Small intestine (tissue), 7 donors: ENCODE measurements around the gene RNF114. TPM values are rescaled to one million over a fixed set of nuclear protein-coding genes. Genes with fewer than 3 reads are reported as not detected.

ENCODE experiments used
- DNase-seq, 2 donors: peaks; one replicate each; pipeline versions ENCODE4 v3.0.0 to v3.0.0-alpha.2; 2013
- FAIRE-seq: peaks from 2 replicates; lab custom pipeline; 2012; peaks lifted over from hg19 to GRCh38; lab: Jason Lieb, UNC
- H3K27ac ChIP-seq, 3 donors: one replicate each; pipeline ENCODE4 v1.5.1; 2013; ENCODE audit warnings: low read length in 2 of 3, mild to moderate bottlenecking in 2 of 3, control low read depth in 1 of 3, inconsistent platforms in 1 of 3, low read depth in 1 of 3, moderate library complexity in 1 of 3
- H3K27me3 ChIP-seq, 3 donors: one replicate each; pipeline ENCODE4 v1.6.1; 2013; ENCODE audit warnings: low read length in 3 of 3, inconsistent platforms in 1 of 3; ENCODE audit not compliant: control insufficient read depth in 3 of 3, insufficient read depth in 3 of 3
- H3K36me3 ChIP-seq, 3 donors: one replicate each; pipeline ENCODE4 v1.6.1; 2013; ENCODE audit warnings: low read length in 3 of 3, inconsistent platforms in 1 of 3, low read depth in 1 of 3, mild to moderate bottlenecking in 1 of 3, moderate library complexity in 1 of 3; ENCODE audit not compliant: control insufficient read depth in 3 of 3, insufficient read depth in 2 of 3
- H3K4me1 ChIP-seq, 3 donors: one replicate each; pipeline ENCODE4 v1.6.1; 2013; ENCODE audit warnings: low read length in 2 of 3, inconsistent platforms in 1 of 3, low read depth in 1 of 3, mild to moderate bottlenecking in 1 of 3, moderate library complexity in 1 of 3; ENCODE audit not compliant: control insufficient read depth in 3 of 3, insufficient read depth in 2 of 3
- H3K4me3 ChIP-seq, 3 donors: one replicate each; pipeline ENCODE4 v1.5.1; 2013; ENCODE audit warnings: low read length in 3 of 3, control low read depth in 1 of 3, inconsistent platforms in 1 of 3, low read depth in 1 of 3, mild to moderate bottlenecking in 1 of 3, moderate library complexity in 1 of 3
- H3K9me3 ChIP-seq, 2 donors: one replicate each; pipeline ENCODE4 v1.6.1; 2013; ENCODE audit warnings: low read depth in 1 of 2, low read length in 1 of 2; ENCODE audit not compliant: control insufficient read depth in 2 of 2, insufficient read depth in 1 of 2
- WGBS, 3 donors: extraction: QIAGEN DNeasy Blood & Tissue Kit; methylation state at CpG; one replicate each; pipeline ENCODE4 v1.1.7; 2013; 5-methylcytosine and 5-hydroxymethylcytosine counted together
- polyA plus RNA-seq, 4 donors: library from polyadenylated mRNA; stranded (reverse) in 3 of 4; unstranded in 1 of 4; fragments of 200-250 nt in 3 of 4; fragments of 120-200 nt in 1 of 4; gene quantifications; one replicate each; pipeline versions ENCODE4 v1.2.1 to v1.2.3, GENCODE V29; 2013
- donor health status: healthy with polysubstance abuse.
- donor health status: control.
- donor health status: control.
- donor health status: Bipolar disorder and iron deficiency.
- donor health status: healthy.

The RNF114 gene
- polyA plus RNA-seq, 4 donors, result 51.2 to 118 (median 68.4) TPM

DNA sequence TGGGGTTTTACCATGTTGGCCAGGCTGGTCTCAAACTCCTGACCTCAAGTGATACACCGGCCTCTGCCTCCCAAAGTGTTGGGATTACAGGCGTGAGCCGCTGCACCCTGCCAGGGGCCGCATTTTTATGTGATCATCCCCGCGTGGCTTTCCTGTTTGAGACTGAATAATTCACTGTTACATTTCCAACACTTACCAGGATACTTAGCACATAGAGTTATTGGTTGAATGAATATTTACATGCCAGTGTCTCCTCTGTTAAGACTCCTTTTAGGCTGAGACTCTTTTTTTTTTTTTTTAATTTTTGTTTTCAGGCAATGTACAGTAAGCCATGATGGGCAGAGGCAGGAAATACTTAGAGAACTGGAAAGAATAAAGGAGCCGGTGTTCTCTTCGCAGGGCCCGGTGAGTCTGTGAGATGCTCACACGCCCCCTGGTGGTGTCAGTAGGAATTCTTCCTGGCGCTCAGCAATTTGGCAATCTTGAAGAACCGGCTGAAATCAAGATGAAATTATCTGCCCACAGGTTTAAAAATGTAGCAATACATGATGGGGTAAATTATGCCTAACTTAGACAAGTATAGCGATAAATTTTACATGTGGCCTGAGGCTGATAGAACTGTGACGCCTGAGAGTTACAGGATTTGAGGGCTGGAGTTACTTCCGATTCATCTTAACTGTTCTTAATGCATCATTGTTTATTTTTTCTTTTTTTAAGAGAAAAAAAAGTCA is 7.6 kb upstream of the RNF114 start:
- DNase-seq (peak; percentile 85 to 90), FAIRE-seq (no peak)
- 12 to 16% (median 15%) methylated on average over 15 of the region's 15 CpGs for WGBS, 3 donors
- Histone ChIP-seq H3K4me3 (no peak overlapping the region), H3K4me1 (peaks cover 0 to 11% (median 0%) of the 10 kb centered on the region in 3 donors), H3K9me3 (no peaks in the 10 kb centered on the region), H3K27ac (peak overlapping the region in 1 of 3 donors; percentile 24), H3K36me3 (no peaks in the 10 kb centered on the region), H3K27me3 (no peaks in the 10 kb centered on the region)

DNA sequence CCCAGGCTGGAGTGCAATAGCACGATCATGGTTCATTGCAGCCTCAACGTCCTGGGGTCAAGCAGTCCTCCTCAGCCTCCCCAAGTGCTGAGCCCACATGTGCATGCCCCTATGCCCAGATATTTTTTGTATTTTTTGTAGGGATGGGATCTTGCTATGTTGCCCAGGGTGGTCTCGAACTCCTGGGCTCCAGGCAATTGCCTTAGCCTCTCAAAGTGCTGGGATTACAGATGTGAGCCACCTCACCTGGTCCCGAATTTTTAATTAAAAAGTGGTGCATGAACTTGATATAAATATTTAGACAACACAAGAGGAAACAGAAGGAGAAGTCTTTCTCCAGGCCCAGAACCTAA is 7.1 kb upstream of the RNF114 start:
- FAIRE-seq (no peak), DNase-seq (no peak)
- Histone ChIP-seq H3K9me3 (no peaks in the 10 kb centered on the region), H3K4me1 (peaks cover 0 to 6% (median 0%) of the 10 kb centered on the region in 3 donors), H3K27ac (no peak overlapping the region), H3K4me3 (no peak overlapping the region), H3K36me3 (no peaks in the 10 kb centered on the region), H3K27me3 (no peaks in the 10 kb centered on the region)
- 29 to 39% (median 32%) methylated on average over 4 of the region's 4 CpGs for WGBS, 3 donors

DNA sequence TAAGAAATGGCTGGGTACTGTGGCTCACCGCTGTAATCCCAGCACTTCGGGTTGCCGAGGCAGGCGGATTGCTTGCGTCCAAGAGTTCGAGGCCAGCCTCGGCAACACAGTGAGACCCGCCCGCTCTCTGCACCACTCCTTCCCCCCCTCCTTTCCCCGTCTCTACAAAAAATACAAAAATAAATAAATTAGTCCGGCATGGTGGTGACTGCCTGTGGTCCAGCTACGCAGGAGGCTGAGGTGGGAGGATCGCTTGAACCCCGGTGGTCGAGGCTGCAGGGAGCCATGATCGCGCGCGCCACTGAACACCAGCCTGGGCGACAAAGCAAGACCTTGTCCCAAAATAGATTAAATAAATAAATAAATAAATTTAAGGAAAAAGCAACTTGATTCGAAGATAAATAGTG is 448 bp upstream of the RNF114 start:
- DNase-seq, result no peak
- no peak for FAIRE-seq
- Histone ChIP-seq H3K4me1 (peaks cover 0 to 26% (median 8%) of the 10 kb centered on the region in 3 donors), H3K27ac (peak overlapping the region; percentile 42 to 75 (median 54)), H3K36me3 (peaks cover 0 to 20% (median 0%) of the 10 kb centered on the region in 3 donors), H3K4me3 (peak overlapping the region in 2 of 3 donors; percentile 26 to 87), H3K9me3 (no peaks in the 10 kb centered on the region), H3K27me3 (no peaks in the 10 kb centered on the region)
- WGBS, 3 donors, result 14 to 35% (median 23%) methylated on average over 21 of the region's 21 CpGs

DNA sequence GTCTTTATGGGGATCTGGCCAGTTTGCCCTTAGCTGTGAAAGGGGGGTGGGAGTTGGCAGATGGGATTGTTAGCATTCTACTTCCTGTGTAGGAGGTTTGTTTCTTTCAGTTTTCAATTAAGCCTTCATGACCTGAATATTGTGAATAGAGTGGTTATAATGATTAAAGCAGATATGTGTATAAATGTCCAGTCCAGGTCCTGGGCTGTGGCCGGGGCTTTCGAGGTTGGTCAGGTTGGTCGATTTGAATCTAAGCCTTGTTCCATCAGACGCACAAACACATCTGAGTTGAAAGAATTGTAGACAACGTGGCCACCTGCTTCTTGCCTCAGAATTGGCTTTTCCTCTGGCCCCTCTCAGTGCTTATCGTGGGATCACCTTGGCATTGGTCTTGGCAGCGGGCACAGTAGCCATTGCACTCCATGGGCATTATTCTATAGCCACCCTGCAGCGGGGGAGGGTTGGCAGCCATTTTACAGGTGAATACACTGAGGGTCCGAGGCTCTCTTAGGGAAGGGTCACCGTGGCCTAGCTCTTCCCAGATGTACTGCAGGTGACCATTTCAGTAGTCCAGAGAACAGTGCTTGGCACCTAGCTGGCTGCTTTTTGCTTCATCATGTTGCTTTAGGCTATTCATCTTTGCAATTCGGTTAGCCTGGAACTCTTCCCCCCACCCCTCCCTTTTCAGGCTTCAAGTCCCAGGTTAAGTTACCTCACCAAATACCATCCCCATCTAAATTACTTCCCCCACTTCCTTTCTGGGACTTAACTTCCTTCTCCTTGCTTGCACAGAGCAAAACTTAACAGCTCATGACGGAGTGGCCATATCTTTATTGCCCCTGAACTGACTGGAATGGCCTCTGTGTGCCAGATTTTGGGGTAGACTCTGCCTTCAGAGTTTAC is 1.1 kb downstream of the RNF114 start:
- Histone ChIP-seq H3K27ac (peak overlapping the region; percentile 73 to 97 (median 84)), H3K27me3 (no peaks in the 10 kb centered on the region), H3K4me1 (peaks cover 0 to 26% (median 8%) of the 10 kb centered on the region in 3 donors), H3K4me3 (peak overlapping the region; percentile 71 to 92 (median 87)), H3K9me3 (no peaks in the 10 kb centered on the region), H3K36me3 (peaks cover 4 to 33% (median 4%) of the 10 kb centered on the region in 3 donors)
- WGBS, 3 donors, result 4 to 12% (median 6%) methylated on average over 12 of the region's 12 CpGs
- FAIRE-seq (no peak), DNase-seq (peak; percentile 84 to 91)

DNA sequence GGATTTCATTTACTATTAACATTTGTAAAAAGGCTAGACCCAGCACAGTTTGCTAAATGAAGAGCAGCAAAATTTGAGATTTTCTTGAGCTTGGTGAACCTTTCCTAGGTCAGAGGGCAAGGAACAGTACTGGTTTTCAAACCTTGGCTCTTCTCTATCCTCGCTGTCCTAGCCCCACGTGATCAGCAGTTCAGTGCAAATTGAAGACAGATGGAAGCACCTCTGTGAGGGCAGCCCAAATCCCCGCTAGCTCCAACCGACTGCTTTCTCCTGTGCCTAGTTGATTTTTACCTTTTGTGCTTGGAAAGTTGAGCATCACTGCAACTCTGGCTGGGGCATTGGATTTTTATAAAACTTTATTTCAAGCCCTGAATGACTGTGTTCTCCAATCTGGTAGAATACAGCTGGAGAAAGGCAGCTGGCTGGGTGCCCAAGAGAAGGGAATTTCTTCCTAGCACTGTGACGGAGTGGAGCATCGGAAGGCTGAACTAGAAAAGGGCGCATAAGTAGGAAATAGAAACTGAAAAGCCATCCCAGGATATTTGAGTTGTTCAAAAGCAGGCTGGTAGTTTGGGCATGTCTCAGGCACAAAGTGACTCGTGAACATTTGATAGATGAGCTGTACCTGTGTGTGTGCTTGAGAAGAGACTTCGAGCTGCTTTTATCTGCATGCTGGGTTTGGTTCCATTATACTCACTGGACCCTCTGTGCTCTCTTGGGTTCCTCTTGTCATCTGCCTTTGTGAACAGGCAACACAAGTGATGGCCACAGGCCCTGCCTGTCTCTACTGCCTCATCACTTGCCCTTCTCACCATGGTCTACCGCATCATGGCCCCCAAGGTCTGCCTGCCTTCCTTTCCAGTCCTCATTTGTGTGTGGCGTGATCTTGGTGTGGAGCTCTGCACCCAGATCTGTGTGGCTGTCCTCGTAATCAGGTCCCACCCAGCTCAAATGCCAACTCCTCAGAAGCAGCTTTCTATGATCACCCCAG is 2.3 kb downstream of the RNF114 start:
- Histone ChIP-seq H3K4me1 (peaks cover 3 to 26% (median 8%) of the 10 kb centered on the region in 3 donors), H3K27ac (peak overlapping the region in 2 of 3 donors; percentile 84 to 97), H3K36me3 (peaks cover 8 to 41% (median 13%) of the 10 kb centered on the region in 3 donors), H3K9me3 (no peaks in the 10 kb centered on the region), H3K4me3 (peak overlapping the region in 2 of 3 donors; percentile 71 to 87), H3K27me3 (no peaks in the 10 kb centered on the region)
- no peak for FAIRE-seq
- peak; percentile 15 to 35 for DNase-seq
- WGBS, 3 donors, result 41 to 53% (median 51%) methylated on average over 12 of the region's 12 CpGs

DNA sequence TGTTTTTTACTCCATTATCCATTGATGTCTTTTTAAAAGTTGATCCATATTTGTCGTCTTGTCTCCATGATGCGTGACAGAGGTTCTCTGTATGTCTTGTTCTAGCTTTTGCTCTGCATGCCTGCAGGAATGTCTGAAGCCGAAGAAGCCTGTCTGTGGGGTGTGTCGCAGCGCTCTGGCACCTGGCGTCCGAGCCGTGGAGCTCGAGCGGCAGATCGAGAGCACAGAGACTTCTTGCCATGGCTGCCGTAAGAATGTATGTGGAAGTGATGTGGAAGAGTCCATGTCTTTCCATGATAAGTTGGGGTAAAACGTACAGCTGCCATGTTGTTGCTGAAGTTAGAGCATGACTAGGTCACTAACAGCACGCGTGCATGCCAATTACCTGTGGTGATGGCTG is 5.3 kb downstream of the RNF114 start:
- 93 to 95% (median 94%) methylated on average over 15 of the region's 15 CpGs for WGBS, 3 donors
- peaks cover 12 to 59% (median 25%) of the 10 kb centered on the region in 3 donors for H3K36me3 ChIP-seq
- H3K9me3 ChIP-seq, result no peaks in the 10 kb centered on the region
- peaks cover 5 to 19% (median 8%) of the 10 kb centered on the region in 3 donors for H3K4me1 ChIP-seq
- no peak overlapping the region for H3K27ac ChIP-seq
- no peak for DNase-seq
- no peak for FAIRE-seq
- H3K4me3 ChIP-seq, result no peak overlapping the region
- H3K27me3 ChIP-seq, result no peaks in the 10 kb centered on the region

DNA sequence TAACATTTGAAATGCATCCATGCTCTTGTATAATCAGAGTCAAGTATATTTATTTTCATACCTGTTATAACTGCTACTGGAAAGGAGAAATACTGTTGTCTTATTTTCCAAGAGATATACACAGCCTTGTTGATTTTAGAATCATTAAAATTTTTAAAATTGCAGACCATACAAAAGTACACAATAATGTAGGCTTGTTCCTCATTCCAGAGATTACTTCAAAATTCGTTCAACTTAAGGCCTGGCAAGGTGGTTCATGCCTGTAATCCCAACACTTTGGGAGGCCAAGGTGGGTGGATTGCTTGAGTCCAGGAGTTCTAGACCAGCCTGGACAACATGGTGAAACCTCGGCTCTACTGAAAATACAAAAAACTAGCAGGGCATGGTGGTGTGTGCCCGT is 6.1 kb downstream of the RNF114 start:
- no peak for DNase-seq
- Histone ChIP-seq H3K4me3 (no peak overlapping the region), H3K36me3 (peaks cover 14 to 64% (median 25%) of the 10 kb centered on the region in 3 donors), H3K27ac (no peak overlapping the region), H3K27me3 (no peaks in the 10 kb centered on the region), H3K4me1 (peaks cover 5 to 16% (median 8%) of the 10 kb centered on the region in 3 donors), H3K9me3 (no peaks in the 10 kb centered on the region)
- no peak for FAIRE-seq
- 65 to 69% (median 69%) methylated on average over 3 of the region's 3 CpGs for WGBS, 3 donors
